WTC11 (cell line): ENCODE results near the gene ZNF507. TPM values are rescaled to one million over a fixed set of nuclear protein-coding genes. Genes with fewer than 3 reads are reported as not detected.

ENCODE experiments used
- ATAC-seq: fragments of 200-7000 bp; cut with Tn5 transposase; 2 replicates; pipeline ENCODE4 v1.10.0; 2021; ENCODE audit warnings: mild to moderate bottlenecking, moderate library complexity
- CTCF ChIA-PET: fragments of 300-600 bp; sonication (Branson Sonifier 250); formaldehyde crosslinking; loops from one replicate; lab custom pipeline; 2021; ENCODE audit warnings: antibody characterized with exemption; lab: Charles Lee
- POLR2A ChIA-PET: fragments of 350-600 bp; sonication (Branson Sonifier 250); formaldehyde crosslinking; loops from one replicate; lab custom pipeline; 2021; ENCODE audit warnings: antibody characterized with exemption; lab: Charles Lee
- DNase-seq: peaks from one replicate; pipeline ENCODE4 v3.0.0; 2021; ENCODE audit warnings: low spot score
- H3K27ac Mint-ChIP-seq: 2 replicates; pipeline ENCODE4 v1.8.0; 2021; ENCODE audit warnings: mixed read lengths
- H3K27me3 Mint-ChIP-seq: 2 replicates; pipeline ENCODE4 v1.8.0; 2021; ENCODE audit warnings: low read depth, mild to moderate bottlenecking, moderate library complexity, mixed read lengths
- H3K36me3 Mint-ChIP-seq: 2 replicates; pipeline ENCODE4 v1.8.0; 2021; ENCODE audit warnings: mixed read lengths
- H3K4me1 Mint-ChIP-seq: 2 replicates; pipeline ENCODE4 v1.8.0; 2022; ENCODE audit warnings: mixed read lengths
- H3K4me3 Mint-ChIP-seq: 2 replicates; pipeline ENCODE4 v1.8.0; 2021; ENCODE audit warnings: mild to moderate bottlenecking, moderate library complexity, mixed read lengths
- H3K9me3 Mint-ChIP-seq: 2 replicates; pipeline ENCODE4 v1.8.0; 2021; ENCODE audit warnings: mixed read lengths
- ARID4B ChIP-seq: sonication (generic); formaldehyde crosslinking; IDR thresholded peaks from 2 replicates; pipeline ENCODE4 v1.8.0; 2023; ENCODE audit warnings: missing genetic modification reagents, mild to moderate bottlenecking, borderline replicate concordance
- ATF1 ChIP-seq: sonication (generic); formaldehyde crosslinking; IDR thresholded peaks from 2 replicates; pipeline ENCODE4 v1.8.1; 2023; ENCODE audit warnings: mild to moderate bottlenecking, moderate library complexity, missing genetic modification reagents
- ATF2 ChIP-seq: sonication (generic); formaldehyde crosslinking; IDR thresholded peaks from 2 replicates; pipeline ENCODE4 v1.8.1; 2022; ENCODE audit warnings: low read depth, missing genetic modification reagents, borderline replicate concordance
- E2F5 ChIP-seq: sonication (generic); formaldehyde crosslinking; IDR thresholded peaks from 2 replicates; pipeline ENCODE4 v1.8.1; 2022; ENCODE audit warnings: mild to moderate bottlenecking, moderate library complexity, missing genetic modification reagents
- ESRRA ChIP-seq: sonication (generic); formaldehyde crosslinking; IDR thresholded peaks from 2 replicates; pipeline ENCODE4 v1.8.1; 2022; ENCODE audit warnings: mild to moderate bottlenecking, missing genetic modification reagents, borderline replicate concordance
- FOXK1 ChIP-seq: sonication (generic); formaldehyde crosslinking; IDR thresholded peaks from 2 replicates; pipeline ENCODE4 v1.8.0; 2022; ENCODE audit warnings: mild to moderate bottlenecking, moderate library complexity, missing genetic modification reagents
- IRF2 ChIP-seq: sonication (generic); formaldehyde crosslinking; IDR thresholded peaks from 2 replicates; pipeline ENCODE4 v1.8.0; 2022; ENCODE audit warnings: low read depth, missing genetic modification reagents, borderline replicate concordance
- KAT7 ChIP-seq: sonication (generic); formaldehyde crosslinking; IDR thresholded peaks from 2 replicates; pipeline ENCODE4 v1.8.1; 2023; ENCODE audit warnings: missing genetic modification reagents, mild to moderate bottlenecking, borderline replicate concordance
- PREB ChIP-seq: sonication (generic); formaldehyde crosslinking; IDR thresholded peaks from 2 replicates; pipeline ENCODE4 v1.8.1; 2022; ENCODE audit warnings: mild to moderate bottlenecking, missing genetic modification reagents, moderate library complexity, borderline replicate concordance
- TEAD1 ChIP-seq: sonication (generic); formaldehyde crosslinking; IDR thresholded peaks from 2 replicates; pipeline ENCODE4 v1.8.0; 2022; ENCODE audit warnings: mild to moderate bottlenecking, missing genetic modification reagents
- USF1 ChIP-seq: sonication (generic); formaldehyde crosslinking; IDR thresholded peaks from 2 replicates; pipeline ENCODE4 v1.8.0; 2022; ENCODE audit warnings: mild to moderate bottlenecking, missing genetic modification reagents
- ZNF121 ChIP-seq: sonication (generic); formaldehyde crosslinking; IDR thresholded peaks from 2 replicates; pipeline ENCODE4 v1.8.0; 2023; ENCODE audit warnings: missing genetic modification reagents
- ZNF138 ChIP-seq: sonication (generic); formaldehyde crosslinking; conservative IDR thresholded peaks from 2 replicates; pipeline ENCODE4 v1.8.1; 2022; ENCODE audit warnings: mild to moderate bottlenecking, moderate library complexity, missing genetic modification reagents
- ZNF263 ChIP-seq: sonication (generic); formaldehyde crosslinking; IDR thresholded peaks from 2 replicates; pipeline ENCODE4 v1.8.1; 2022; ENCODE audit warnings: low read depth, mild to moderate bottlenecking, moderate library complexity, missing genetic modification reagents
- ZNF281 ChIP-seq: sonication (generic); formaldehyde crosslinking; IDR thresholded peaks from 2 replicates; pipeline ENCODE4 v1.8.0; 2023; ENCODE audit warnings: mild to moderate bottlenecking, missing genetic modification reagents
- ZNF396 ChIP-seq: fragments of 250-450 bp; sonication (Bioruptor Pico); IDR thresholded peaks from 2 replicates; pipeline ENCODE4 v1.8.0; 2021; ENCODE audit warnings: mild to moderate bottlenecking, moderate library complexity, borderline replicate concordance
- ZNF416 ChIP-seq: fragments of 250-450 bp; sonication (Bioruptor Pico); IDR thresholded peaks from 2 replicates; pipeline ENCODE4 v1.9.0; 2021; ENCODE audit warnings: mild to moderate bottlenecking, inconsistent platforms
- total RNA-seq: library from RNA; stranded (reverse); gene quantifications from 3 replicates; pipeline ENCODE4 v1.2.3, GENCODE V29; 2021

ZNF507 gene
- total RNA-seq, 1 experiment from 2014 or later = 27.6 TPM

GRCh38 chr19:32392901-32393300 lies 47.5 kb downstream of the ZNF507 start:
- no peak overlapping the region for H3K4me3 Mint-ChIP-seq
- ATAC-seq (no peak), DNase-seq (no peak)
- no peaks in the 10 kb centered on the region for H3K36me3 Mint-ChIP-seq
- POLR2A ChIA-PET = interaction anchor here (1.2 kb wide), 1 partner anchor 13 kb away, joined by 6 read pairs; the partner anchor contains the start of gene DPY19L3
- H3K27me3 Mint-ChIP-seq = no peaks in the 10 kb centered on the region
- H3K9me3 Mint-ChIP-seq = no peaks in the 10 kb centered on the region
- CTCF ChIA-PET = interaction anchor here (0.6 kb wide), 1 partner anchor 78 kb away, joined by 6 read pairs; no protein-coding TSS in a partner anchor
- peak overlapping the region; percentile 68; the same call in 1 of the 2 replicates for H3K27ac Mint-ChIP-seq
- H3K4me1 Mint-ChIP-seq = no peaks in the 10 kb centered on the region
- no peak for TF ChIP-seq ZNF121 (CRISPR knock-in tag)
- TF ChIP-seq ATF1 (CRISPR knock-in tag) = no peak
- TF ChIP-seq PREB (CRISPR knock-in tag) = no peak
- TF ChIP-seq IRF2 = no peak
- TF ChIP-seq ZNF263 (CRISPR knock-in tag) = no peak
- TF ChIP-seq USF1 (CRISPR knock-in tag) = no peak
- TF ChIP-seq TEAD1 (CRISPR knock-in tag) = no peak
- TF ChIP-seq KAT7 (CRISPR knock-in tag) = no peak
- TF ChIP-seq FOXK1 (CRISPR knock-in tag) = no peak
- no peak for TF ChIP-seq ARID4B (CRISPR knock-in tag)
- no peak for TF ChIP-seq ZNF281 (CRISPR knock-in tag)
- TF ChIP-seq ZNF138 (CRISPR knock-in tag) = no peak

GRCh38 chr19:32396046-32396652 lies 50.7 kb downstream of the ZNF507 start:
- Mint-ChIP-seq H3K27me3 (no peaks in the 10 kb centered on the region), H3K27ac (no peak overlapping the region), H3K4me3 (no peak overlapping the region), H3K36me3 (no peaks in the 10 kb centered on the region), H3K4me1 (no peaks in the 10 kb centered on the region), H3K9me3 (no peaks in the 10 kb centered on the region)
- CTCF ChIA-PET = interaction anchor here (0.7 kb wide), 1 partner anchor 291 kb away, joined by 7 read pairs; no protein-coding TSS in a partner anchor
- DNase-seq (no peak), ATAC-seq (no peak)
- POLR2A ChIA-PET = interaction anchor here (0.7 kb wide), 1 partner anchor 20 kb away, joined by 11 read pairs; no protein-coding TSS in a partner anchor
- TF ChIP-seq ZNF263 (CRISPR knock-in tag) (no peak), ZNF396 (no peak), ESRRA (CRISPR knock-in tag) (no peak), E2F5 (CRISPR knock-in tag) (no peak), ZNF416 (CRISPR knock-in tag) (no peak), ARID4B (CRISPR knock-in tag) (no peak), IRF2 (no peak), ATF2 (CRISPR knock-in tag) (no peak), FOXK1 (CRISPR knock-in tag) (no peak)
